Panc1 (cell line): ENCODE data around the gene EPHB2. TPM values are rescaled to one million over a fixed set of nuclear protein-coding genes. Genes with fewer than 3 reads are reported as not detected.

Experiments used
- ATAC-seq: fragments of 200-7000 bp; cut with Tn5 transposase; 2 replicates; pipeline ENCODE4 v1.9.1; 2020; ENCODE audit warnings: mild to moderate bottlenecking, moderate library complexity
- BruUV-seq: library from RNA; stranded (reverse); fragments of 400-500 nt; replicated peaks from 2 replicates; lab custom pipeline; 2021; lab: Mats Ljungman, UMichigan
- CTCF ChIA-PET: fragments of 300-600 bp; sonication (Branson Sonifier 250); formaldehyde crosslinking; loops from one replicate; lab custom pipeline; 2022; ENCODE audit warnings: antibody characterized with exemption; lab: Charles Lee
- POLR2A ChIA-PET: fragments of 300-600 bp; sonication (Branson Sonifier 250); formaldehyde crosslinking; loops from one replicate; lab custom pipeline; 2022; ENCODE audit warnings: antibody characterized with exemption; lab: Charles Lee
- DNase-seq: peaks from one replicate; pipeline ENCODE4 v3.0.0-alpha.2; 2010; ENCODE audit warnings: low read depth, low spot score
- H3K27ac ChIP-seq: 2 replicates; pipeline ENCODE4 v1.5.1; 2011; ENCODE audit warnings: mild to moderate bottlenecking, low read length, inconsistent platforms
- H3K27me3 ChIP-seq: fragments of 200-500 bp; sonication (Bioruptor generic); 2 replicates; pipeline ENCODE4 v1.6.0; 2014; ENCODE audit warnings: low read length, inconsistent platforms; ENCODE audit not compliant: control insufficient read depth, insufficient read depth
- H3K36me3 ChIP-seq: fragments of 200-500 bp; sonication (Bioruptor generic); 2 replicates; pipeline ENCODE4 v1.5.1; 2014; ENCODE audit warnings: inconsistent platforms, mild to moderate bottlenecking, low read length, moderate library complexity; ENCODE audit not compliant: control insufficient read depth, insufficient read depth
- H3K4me1 ChIP-seq: 2 replicates; pipeline ENCODE4 v1.5.1; 2011; ENCODE audit warnings: inconsistent platforms, mild to moderate bottlenecking, low read length, moderate library complexity; ENCODE audit not compliant: control insufficient read depth, insufficient read depth
- H3K4me3 ChIP-seq, 2 experiments: 2 replicates each; pipeline ENCODE4 v1.5.1; 2011 to 2012; ENCODE audit warnings: low read depth in 2 of 2, low read length in 2 of 2, mild to moderate bottlenecking in 2 of 2, inconsistent platforms in 1 of 2, moderate library complexity in 1 of 2
- H3K9me3 ChIP-seq: fragments of 200-500 bp; sonication (Bioruptor generic); 2 replicates; pipeline ENCODE4 v1.5.1; 2014; ENCODE audit warnings: low read depth, mild to moderate bottlenecking, inconsistent platforms, low read length, moderate library complexity; ENCODE audit not compliant: control insufficient read depth, insufficient read depth
- CTCF ChIP-seq: fragments of 450-650 bp; IDR thresholded peaks from 2 replicates; pipeline ENCODE4 v1.5.1; 2017; ENCODE audit warnings: mild to moderate bottlenecking
- POLR2AphosphoS5 ChIP-seq: IDR thresholded peaks from 2 replicates; pipeline ENCODE4 v1.6.1; 2012; ENCODE audit warnings: mild to moderate bottlenecking, low read depth, low read length, moderate library complexity
- REST ChIP-seq, 2 experiments: IDR thresholded peaks; 2 replicates each; pipeline ENCODE4 v1.6.1; 2011 to 2012; ENCODE audit warnings: low read depth in 2 of 2, control low read depth in 1 of 2, low read length in 1 of 2, mild to moderate bottlenecking in 1 of 2, moderate library complexity in 1 of 2; ENCODE audit not compliant: insufficient read depth in 1 of 2
- SIN3A ChIP-seq: IDR thresholded peaks from 2 replicates; pipeline ENCODE4 v1.6.1; 2012; ENCODE audit warnings: low read depth, mild to moderate bottlenecking, low read length, moderate library complexity, borderline replicate concordance; ENCODE audit not compliant: insufficient read depth
- TCF7L2 ChIP-seq: IDR thresholded peaks from 2 replicates; pipeline ENCODE4 v1.6.1; 2011; ENCODE audit warnings: mild to moderate bottlenecking, low read depth, low read length, inconsistent platforms
- in situ Hi-C: cut with HindIII; loops from 2 replicates; pipeline ENCODE4 v1.10.0; 2016; ENCODE audit warnings: low sequenced_read_pairs, low pct_unique_long_range_greater_than_20kb
- intact Hi-C: fragments of 100-400 bp; cut with micrococcal nuclease; formaldehyde crosslinking; loops from one replicate; pipeline ENCODE4 v1.10.0; 2022; ENCODE audit not compliant: unreplicated experiment
- total RNA-seq: library from RNA; stranded (reverse); gene quantifications from one replicate; pipeline ENCODE4 v1.2.1, GENCODE V29; 2021; ENCODE audit not compliant: unreplicated experiment

Gene EPHB2
- total RNA-seq, 1 experiment from 2014 or later, result 29.0 TPM

- intact Hi-C loops (no loop called here), in situ Hi-C loops (no loop called here)
- TF ChIP-seq CTCF (no peak), REST (IDR thresholded peaks at IDR 0.05; ENCODE audit: insufficient read depth in 1 of 2, low read depth in 2 of 2, low read length in 1 of 2) (no peak), SIN3A (no peak), TCF7L2 (no peak), POLR2AphosphoS5 (no peak)
- Histone ChIP-seq H3K9me3 (no peaks in the 10 kb centered on the region), H3K4me3 (no peak overlapping the region), H3K27me3 (no peaks in the 10 kb centered on the region), H3K36me3 (no peaks in the 10 kb centered on the region), H3K27ac (no peak overlapping the region), H3K4me1 (no peaks in the 10 kb centered on the region)
- CTCF ChIA-PET, result no interaction called here
- ATAC-seq (no peak), DNase-seq (no peak)
- BruUV-seq, result no TSS peak
- POLR2A ChIA-PET, result no interaction called here
Observed at GRCh38 chr1:22772014-22772413, 61.4 kb downstream of the EPHB2 start.

GRCh38 chr1:22773981-22774832 lies 63.6 kb downstream of the EPHB2 start:
- no peaks in the 10 kb centered on the region for H3K36me3 ChIP-seq
- H3K9me3 ChIP-seq, result no peaks in the 10 kb centered on the region
- CTCF ChIA-PET, result no interaction called here
- no TSS peak for BruUV-seq
- TF ChIP-seq TCF7L2 (no peak), SIN3A (no peak), REST (IDR thresholded peaks at IDR 0.05; ENCODE audit: insufficient read depth in 1 of 2, low read depth in 2 of 2, low read length in 1 of 2) (no peak), POLR2AphosphoS5 (no peak), CTCF (no peak)
- H3K27ac ChIP-seq, result no peak overlapping the region
- no peaks in the 10 kb centered on the region for H3K4me1 ChIP-seq
- H3K4me3 ChIP-seq, result no peak overlapping the region
- DNase-seq (no peak), ATAC-seq (no peak)
- in situ Hi-C loops (no loop called here), intact Hi-C loops (no loop called here)
- no peaks in the 10 kb centered on the region for H3K27me3 ChIP-seq
- POLR2A ChIA-PET, result no interaction called here
